Measurements from ENCODE around the gene GNMT.

DNA sequence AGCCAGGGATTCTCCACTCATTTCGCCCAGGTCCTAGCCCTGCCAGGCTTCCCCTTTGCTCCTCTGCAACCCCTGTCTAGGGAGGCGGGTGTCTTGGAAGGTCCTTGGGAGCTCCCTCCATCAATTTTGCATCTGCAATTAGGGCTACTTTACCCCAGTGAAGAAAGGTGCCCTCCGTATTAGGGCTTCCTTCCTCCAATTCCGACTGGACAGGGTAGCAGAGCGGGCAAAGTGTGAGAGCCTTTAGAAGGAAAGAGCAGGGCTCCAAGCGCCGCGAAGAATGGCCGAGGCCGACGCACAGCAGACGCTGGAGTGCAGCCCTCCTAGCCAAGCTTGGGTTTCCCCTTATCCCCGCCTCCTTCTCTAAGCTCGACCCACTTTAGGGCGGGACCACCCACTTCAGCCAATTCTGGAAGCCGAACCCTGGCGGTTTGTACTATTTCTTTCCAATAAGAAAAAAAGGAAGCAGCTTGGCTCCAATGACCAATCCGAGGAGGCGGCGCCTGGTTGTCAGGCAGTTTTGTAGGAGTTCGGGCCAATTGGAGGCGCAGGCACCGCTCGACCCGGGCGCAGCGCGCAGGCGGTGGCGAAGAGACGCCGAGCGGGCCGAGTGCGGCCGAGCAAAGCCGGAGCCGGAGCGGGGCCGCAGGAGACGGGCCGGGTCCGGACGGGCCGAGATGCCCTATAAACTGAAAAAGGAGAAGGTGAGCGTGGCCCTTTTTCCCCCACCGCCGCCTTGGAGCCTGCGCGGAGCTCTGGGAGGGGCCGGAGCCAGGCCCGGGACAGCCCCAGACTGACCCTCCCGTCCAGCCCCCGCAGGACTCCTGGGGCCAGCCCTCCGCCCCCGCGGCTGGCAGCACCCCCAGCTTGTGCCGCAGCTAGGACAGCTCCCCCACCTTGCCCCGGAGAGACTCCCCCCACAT, 23.7 kb downstream of the GNMT start, which contains the start of gene PPP2R5D:
- TF ChIP-seq, protein P1, sequence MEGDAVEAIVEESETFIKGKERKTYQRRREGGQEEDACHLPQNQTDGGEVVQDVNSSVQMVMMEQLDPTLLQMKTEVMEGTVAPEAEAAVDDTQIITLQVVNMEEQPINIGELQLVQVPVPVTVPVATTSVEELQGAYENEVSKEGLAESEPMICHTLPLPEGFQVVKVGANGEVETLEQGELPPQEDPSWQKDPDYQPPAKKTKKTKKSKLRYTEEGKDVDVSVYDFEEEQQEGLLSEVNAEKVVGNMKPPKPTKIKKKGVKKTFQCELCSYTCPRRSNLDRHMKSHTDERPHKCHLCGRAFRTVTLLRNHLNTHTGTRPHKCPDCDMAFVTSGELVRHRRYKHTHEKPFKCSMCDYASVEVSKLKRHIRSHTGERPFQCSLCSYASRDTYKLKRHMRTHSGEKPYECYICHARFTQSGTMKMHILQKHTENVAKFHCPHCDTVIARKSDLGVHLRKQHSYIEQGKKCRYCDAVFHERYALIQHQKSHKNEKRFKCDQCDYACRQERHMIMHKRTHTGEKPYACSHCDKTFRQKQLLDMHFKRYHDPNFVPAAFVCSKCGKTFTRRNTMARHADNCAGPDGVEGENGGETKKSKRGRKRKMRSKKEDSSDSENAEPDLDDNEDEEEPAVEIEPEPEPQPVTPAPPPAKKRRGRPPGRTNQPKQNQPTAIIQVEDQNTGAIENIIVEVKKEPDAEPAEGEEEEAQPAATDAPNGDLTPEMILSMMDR (IDR thresholded peaks at IDR 0.05; ENCODE audit: low read depth, low read length, missing input control), result peak; percentile 30
- TF ChIP-seq, protein P2, sequence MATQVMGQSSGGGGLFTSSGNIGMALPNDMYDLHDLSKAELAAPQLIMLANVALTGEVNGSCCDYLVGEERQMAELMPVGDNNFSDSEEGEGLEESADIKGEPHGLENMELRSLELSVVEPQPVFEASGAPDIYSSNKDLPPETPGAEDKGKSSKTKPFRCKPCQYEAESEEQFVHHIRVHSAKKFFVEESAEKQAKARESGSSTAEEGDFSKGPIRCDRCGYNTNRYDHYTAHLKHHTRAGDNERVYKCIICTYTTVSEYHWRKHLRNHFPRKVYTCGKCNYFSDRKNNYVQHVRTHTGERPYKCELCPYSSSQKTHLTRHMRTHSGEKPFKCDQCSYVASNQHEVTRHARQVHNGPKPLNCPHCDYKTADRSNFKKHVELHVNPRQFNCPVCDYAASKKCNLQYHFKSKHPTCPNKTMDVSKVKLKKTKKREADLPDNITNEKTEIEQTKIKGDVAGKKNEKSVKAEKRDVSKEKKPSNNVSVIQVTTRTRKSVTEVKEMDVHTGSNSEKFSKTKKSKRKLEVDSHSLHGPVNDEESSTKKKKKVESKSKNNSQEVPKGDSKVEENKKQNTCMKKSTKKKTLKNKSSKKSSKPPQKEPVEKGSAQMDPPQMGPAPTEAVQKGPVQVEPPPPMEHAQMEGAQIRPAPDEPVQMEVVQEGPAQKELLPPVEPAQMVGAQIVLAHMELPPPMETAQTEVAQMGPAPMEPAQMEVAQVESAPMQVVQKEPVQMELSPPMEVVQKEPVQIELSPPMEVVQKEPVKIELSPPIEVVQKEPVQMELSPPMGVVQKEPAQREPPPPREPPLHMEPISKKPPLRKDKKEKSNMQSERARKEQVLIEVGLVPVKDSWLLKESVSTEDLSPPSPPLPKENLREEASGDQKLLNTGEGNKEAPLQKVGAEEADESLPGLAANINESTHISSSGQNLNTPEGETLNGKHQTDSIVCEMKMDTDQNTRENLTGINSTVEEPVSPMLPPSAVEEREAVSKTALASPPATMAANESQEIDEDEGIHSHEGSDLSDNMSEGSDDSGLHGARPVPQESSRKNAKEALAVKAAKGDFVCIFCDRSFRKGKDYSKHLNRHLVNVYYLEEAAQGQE (IDR thresholded peaks at IDR 0.05), result peak; percentile 58
- no peak for TF ChIP-seq JUND (IDR thresholded peaks at IDR 0.05)
- no peak for TF ChIP-seq EGR1 (IDR thresholded peaks at IDR 0.05; ENCODE audit: low read depth in 2 of 2)
- TF ChIP-seq, protein P3, sequence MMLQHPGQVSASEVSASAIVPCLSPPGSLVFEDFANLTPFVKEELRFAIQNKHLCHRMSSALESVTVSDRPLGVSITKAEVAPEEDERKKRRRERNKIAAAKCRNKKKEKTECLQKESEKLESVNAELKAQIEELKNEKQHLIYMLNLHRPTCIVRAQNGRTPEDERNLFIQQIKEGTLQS (IDR thresholded peaks at IDR 0.05), result no peak
- peak; percentile 86 for TF ChIP-seq YY1 (IDR thresholded peaks at IDR 0.05)
- TF ChIP-seq, protein P4, sequence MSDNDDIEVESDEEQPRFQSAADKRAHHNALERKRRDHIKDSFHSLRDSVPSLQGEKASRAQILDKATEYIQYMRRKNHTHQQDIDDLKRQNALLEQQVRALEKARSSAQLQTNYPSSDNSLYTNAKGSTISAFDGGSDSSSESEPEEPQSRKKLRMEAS (IDR thresholded peaks at IDR 0.05), result no peak
- TF ChIP-seq, protein P5, sequence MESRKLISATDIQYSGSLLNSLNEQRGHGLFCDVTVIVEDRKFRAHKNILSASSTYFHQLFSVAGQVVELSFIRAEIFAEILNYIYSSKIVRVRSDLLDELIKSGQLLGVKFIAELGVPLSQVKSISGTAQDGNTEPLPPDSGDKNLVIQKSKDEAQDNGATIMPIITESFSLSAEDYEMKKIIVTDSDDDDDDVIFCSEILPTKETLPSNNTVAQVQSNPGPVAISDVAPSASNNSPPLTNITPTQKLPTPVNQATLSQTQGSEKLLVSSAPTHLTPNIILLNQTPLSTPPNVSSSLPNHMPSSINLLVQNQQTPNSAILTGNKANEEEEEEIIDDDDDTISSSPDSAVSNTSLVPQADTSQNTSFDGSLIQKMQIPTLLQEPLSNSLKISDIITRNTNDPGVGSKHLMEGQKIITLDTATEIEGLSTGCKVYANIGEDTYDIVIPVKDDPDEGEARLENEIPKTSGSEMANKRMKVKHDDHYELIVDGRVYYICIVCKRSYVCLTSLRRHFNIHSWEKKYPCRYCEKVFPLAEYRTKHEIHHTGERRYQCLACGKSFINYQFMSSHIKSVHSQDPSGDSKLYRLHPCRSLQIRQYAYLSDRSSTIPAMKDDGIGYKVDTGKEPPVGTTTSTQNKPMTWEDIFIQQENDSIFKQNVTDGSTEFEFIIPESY (IDR thresholded peaks at IDR 0.05), result no peak
